ENCODE data around the gene GCKR.

GRCh38 chr2:27496357-27497287, at the start of gene GCKR:
- TF ChIP-seq POLR2AphosphoS5 (IDR thresholded peaks at IDR 0.05) (no peak), CTCF (IDR thresholded peaks at IDR 0.05; ENCODE audit: poor library complexity, severe bottlenecking) (no peak), EP300 (conservative IDR thresholded peaks at IDR 0.05; ENCODE audit: poor library complexity, severe bottlenecking) (no peak), TAF1 (IDR thresholded peaks at IDR 0.05; ENCODE audit: low read depth) (no peak), REST (IDR thresholded peaks at IDR 0.05; ENCODE audit: borderline replicate concordance) (no peak), MXI1 (conservative IDR thresholded peaks at IDR 0.05; ENCODE audit: poor library complexity, severe bottlenecking) (no peak), RAD21 (conservative IDR thresholded peaks at IDR 0.05) (no peak), EZH2 (IDR thresholded peaks at IDR 0.05; ENCODE audit: borderline replicate concordance, insufficient read depth, low read length, poor library complexity, severe bottlenecking) (no peak), SMC3 (conservative IDR thresholded peaks at IDR 0.05; ENCODE audit: poor library complexity) (no peak)
